Smooth muscle cell of the brain vasculature (primary cell): ENCODE measurements around the gene HAUS7.

Experiments
- DNase-seq: peaks from one replicate; pipeline ENCODE4 v3.0.0-alpha.2; 2012; ENCODE audit warnings: low read depth, low spot score

The HAUS7 gene

GRCh38 chrX:153456704-153457103 is 13.7 kb downstream of the HAUS7 start:
- no peak for DNase-seq

- DNase-seq: no peak
These were observed 14.2 kb downstream of the HAUS7 start for GRCh38 chrX:153456161-153456560.

GRCh38 chrX:153455571-153455970 is 14.8 kb downstream of the HAUS7 start:
- no peak for DNase-seq

GRCh38 chrX:153454901-153455550 is 15.3 kb downstream of the HAUS7 start:
- no peak for DNase-seq

GRCh38 chrX:153450949-153451277 is 19.5 kb downstream of the HAUS7 start:
- DNase-seq: no peak

GRCh38 chrX:153450114-153450948 is 20.0 kb downstream of the HAUS7 start:
- DNase-seq: no peak

- no peak for DNase-seq
These were observed 20.8 kb downstream of the HAUS7 start for GRCh38 chrX:153449368-153450113.

- no peak for DNase-seq
These were observed 21.6 kb downstream of the HAUS7 start for GRCh38 chrX:153448556-153449367.

- no peak for DNase-seq
These were observed 22.8 kb downstream of the HAUS7 start for GRCh38 chrX:153447581-153447960.

GRCh38 chrX:153446950-153447580 is 23.3 kb downstream of the HAUS7 start:
- DNase-seq: no peak

GRCh38 chrX:153446636-153446936 is 23.8 kb downstream of the HAUS7 start:
- DNase-seq: no peak

- no peak for DNase-seq
These were observed 24.3 kb downstream of the HAUS7 start, which contains the start of gene TREX2 for GRCh38 chrX:153445856-153446635. Gene TREX2, minus strand, starts transcription at chrX:153446056. Its CDS starts 626 bp downstream, at chrX:153445430.

- DNase-seq: no peak
These were observed 25.1 kb downstream of the HAUS7 start for GRCh38 chrX:153445106-153445855.

- DNase-seq: no peak
These were observed 25.9 kb downstream of the HAUS7 start for GRCh38 chrX:153444333-153445011.

GRCh38 chrX:153443476-153444332 is 26.7 kb downstream of the HAUS7 start:
- DNase-seq: no peak

GRCh38 chrX:153442463-153442862 is 27.9 kb downstream of the HAUS7 start:
- no peak for DNase-seq

- no peak for DNase-seq
These were observed 28.4 kb downstream of the HAUS7 start for GRCh38 chrX:153441981-153442380.

GRCh38 chrX:153441296-153441695 is 29.1 kb downstream of the HAUS7 start:
- DNase-seq: no peak
